Measurements from ENCODE around the gene CHST12. TPM values are rescaled to one million over a fixed set of nuclear protein-coding genes. Genes with fewer than 3 reads are reported as not detected.

The CHST12 gene
- total and polyA plus RNA-seq, 5 donors from 2014 or later: 14.1 to 27.8 (median 20.2) TPM

GRCh38 chr7:2482725-2483451, 79.5 kb downstream of the CHST12 start:
- H3K4me1 ChIP-seq (ENCODE audit: control insufficient read depth, insufficient read depth, low read length, poor library complexity, severe bottlenecking): peaks cover 4% of the 10 kb centered on the region
- H3K9me3 ChIP-seq (ENCODE audit: control insufficient read depth in 2 of 2, low read length in 2 of 2): peaks cover 0 to 7% of the 10 kb centered on the region in 2 experiments
- Mint-ChIP-seq H3K9me3 (peaks cover 0 to 3% (median 0%) of the 10 kb centered on the region in 7 donors), H3K36me3 (peaks cover 3% of the 10 kb centered on the region), H3K27me3 (no peaks in the 10 kb centered on the region), H3K27ac (peak overlapping the region in 1 of 3 donors; percentile 20), H3K4me1 (peaks cover 0 to 7% (median 0%) of the 10 kb centered on the region in 4 donors), H3K4me3 (no peak overlapping the region)
- no peaks in the 10 kb centered on the region for H3K27me3 ChIP-seq (ENCODE audit: control insufficient read depth, insufficient read depth, low read length)
- DNase-seq (peak in 1 of 3 donors; percentile 37), ATAC-seq (ENCODE audit: low read depth in 2 of 2) (no peak)
- H3K27ac ChIP-seq (ENCODE audit: insufficient read depth, low read length, poor library complexity, severe bottlenecking): no peak overlapping the region
- H3K36me3 ChIP-seq (ENCODE audit: control insufficient read depth, insufficient read depth, low read length): no peaks in the 10 kb centered on the region
- no peak overlapping the region for H3K4me3 ChIP-seq (ENCODE audit: low read depth, low read length)

GRCh38 chr7:2483494-2483893, 80.1 kb downstream of the CHST12 start:
- Mint-ChIP-seq H3K4me1 (peaks cover 0 to under 1% (median 0%) of the 10 kb centered on the region in 4 donors), H3K27ac (no peak overlapping the region), H3K9me3 (peaks cover 0 to 4% (median 0%) of the 10 kb centered on the region in 7 donors), H3K27me3 (no peaks in the 10 kb centered on the region), H3K36me3 (peaks cover 3% of the 10 kb centered on the region), H3K4me3 (no peak overlapping the region)
- Histone ChIP-seq H3K4me1 (ENCODE audit: control insufficient read depth, insufficient read depth, low read length, poor library complexity, severe bottlenecking) (no peaks in the 10 kb centered on the region), H3K27ac (ENCODE audit: insufficient read depth, low read length, poor library complexity, severe bottlenecking) (no peak overlapping the region), H3K36me3 (ENCODE audit: control insufficient read depth, insufficient read depth, low read length) (no peaks in the 10 kb centered on the region), H3K27me3 (ENCODE audit: control insufficient read depth, insufficient read depth, low read length) (no peaks in the 10 kb centered on the region), H3K4me3 (ENCODE audit: low read depth, low read length) (no peak overlapping the region), H3K9me3 (ENCODE audit: control insufficient read depth in 2 of 2, low read length in 2 of 2) (peaks cover 0 to 7% of the 10 kb centered on the region in 2 experiments)
- no peak for ATAC-seq (ENCODE audit: low read depth in 2 of 2)
- no peak for DNase-seq

GRCh38 chr7:2484868-2485267, 81.5 kb downstream of the CHST12 start:
- Mint-ChIP-seq H3K27ac (peak overlapping the region in 1 of 3 donors; percentile 95), H3K27me3 (peaks cover 11% of the 10 kb centered on the region), H3K4me1 (peaks cover 0 to 3% (median 2%) of the 10 kb centered on the region in 4 donors), H3K36me3 (peaks cover 3% of the 10 kb centered on the region), H3K9me3 (peaks cover 0 to 6% (median 0%) of the 10 kb centered on the region in 7 donors), H3K4me3 (no peak overlapping the region)
- Histone ChIP-seq H3K36me3 (ENCODE audit: control insufficient read depth, insufficient read depth, low read length) (no peaks in the 10 kb centered on the region), H3K4me3 (ENCODE audit: low read depth, low read length) (no peak overlapping the region), H3K9me3 (ENCODE audit: control insufficient read depth in 2 of 2, low read length in 2 of 2) (peaks cover 0 to 7% of the 10 kb centered on the region in 2 experiments), H3K27me3 (ENCODE audit: control insufficient read depth, insufficient read depth, low read length) (no peaks in the 10 kb centered on the region), H3K27ac (ENCODE audit: insufficient read depth, low read length, poor library complexity, severe bottlenecking) (no peak overlapping the region), H3K4me1 (ENCODE audit: control insufficient read depth, insufficient read depth, low read length, poor library complexity, severe bottlenecking) (no peaks in the 10 kb centered on the region)
- DNase-seq: no peak
- no peak for ATAC-seq (ENCODE audit: low read depth in 2 of 2)

- DNase-seq (no peak), ATAC-seq (ENCODE audit: low read depth in 2 of 2) (no peak)
- Histone ChIP-seq H3K27me3 (ENCODE audit: control insufficient read depth, insufficient read depth, low read length) (no peaks in the 10 kb centered on the region), H3K27ac (ENCODE audit: insufficient read depth, low read length, poor library complexity, severe bottlenecking) (no peak overlapping the region), H3K4me3 (ENCODE audit: low read depth, low read length) (no peak overlapping the region), H3K36me3 (ENCODE audit: control insufficient read depth, insufficient read depth, low read length) (no peaks in the 10 kb centered on the region), H3K9me3 (ENCODE audit: control insufficient read depth in 2 of 2, low read length in 2 of 2) (peaks cover 0 to 5% of the 10 kb centered on the region in 2 experiments), H3K4me1 (ENCODE audit: control insufficient read depth, insufficient read depth, low read length, poor library complexity, severe bottlenecking) (no peaks in the 10 kb centered on the region)
- Mint-ChIP-seq H3K4me1 (peaks cover 0 to 3% (median 2%) of the 10 kb centered on the region in 4 donors), H3K4me3 (no peak overlapping the region), H3K9me3 (peaks cover 0 to 8% (median 0%) of the 10 kb centered on the region in 7 donors), H3K27ac (no peak overlapping the region), H3K27me3 (peaks cover 17% of the 10 kb centered on the region), H3K36me3 (peaks cover 3% of the 10 kb centered on the region)
Measured at GRCh38 chr7:2487586-2488271, 84.3 kb downstream of the CHST12 start.

GRCh38 chr7:2488272-2488645, 84.8 kb downstream of the CHST12 start:
- no peak overlapping the region for H3K4me3 Mint-ChIP-seq
- H3K36me3 ChIP-seq (ENCODE audit: control insufficient read depth, insufficient read depth, low read length): no peaks in the 10 kb centered on the region
- no peak overlapping the region for H3K4me3 ChIP-seq (ENCODE audit: low read depth, low read length)
- no peak for ATAC-seq (ENCODE audit: low read depth in 2 of 2)
- no peaks in the 10 kb centered on the region for H3K9me3 ChIP-seq (ENCODE audit: control insufficient read depth in 2 of 2, low read length in 2 of 2)
- H3K27ac ChIP-seq (ENCODE audit: insufficient read depth, low read length, poor library complexity, severe bottlenecking): no peak overlapping the region
- no peaks in the 10 kb centered on the region for H3K27me3 ChIP-seq (ENCODE audit: control insufficient read depth, insufficient read depth, low read length)
- peaks cover 0 to 8% (median 0%) of the 10 kb centered on the region in 7 donors for H3K9me3 Mint-ChIP-seq
- H3K27ac Mint-ChIP-seq: no peak overlapping the region
- no peaks in the 10 kb centered on the region for H3K4me1 ChIP-seq (ENCODE audit: control insufficient read depth, insufficient read depth, low read length, poor library complexity, severe bottlenecking)
- peaks cover 0 to 3% (median 2%) of the 10 kb centered on the region in 4 donors for H3K4me1 Mint-ChIP-seq
- H3K36me3 Mint-ChIP-seq: no peaks in the 10 kb centered on the region
- peaks cover 17% of the 10 kb centered on the region for H3K27me3 Mint-ChIP-seq
- DNase-seq: no peak

GRCh38 chr7:2488681-2489080, 85.3 kb downstream of the CHST12 start:
- Histone ChIP-seq H3K9me3 (ENCODE audit: control insufficient read depth in 2 of 2, low read length in 2 of 2) (no peaks in the 10 kb centered on the region), H3K36me3 (ENCODE audit: control insufficient read depth, insufficient read depth, low read length) (no peaks in the 10 kb centered on the region), H3K27ac (ENCODE audit: insufficient read depth, low read length, poor library complexity, severe bottlenecking) (no peak overlapping the region), H3K4me1 (ENCODE audit: control insufficient read depth, insufficient read depth, low read length, poor library complexity, severe bottlenecking) (no peaks in the 10 kb centered on the region), H3K4me3 (ENCODE audit: low read depth, low read length) (no peak overlapping the region), H3K27me3 (ENCODE audit: control insufficient read depth, insufficient read depth, low read length) (no peaks in the 10 kb centered on the region)
- H3K27ac Mint-ChIP-seq: peak overlapping the region in 2 of 3 donors; percentile 76 to 78
- H3K36me3 Mint-ChIP-seq: no peaks in the 10 kb centered on the region
- peaks cover 17% of the 10 kb centered on the region for H3K27me3 Mint-ChIP-seq
- H3K9me3 Mint-ChIP-seq: peaks cover 0 to 8% (median 0%) of the 10 kb centered on the region in 7 donors
- DNase-seq: no peak
- ATAC-seq (ENCODE audit: low read depth in 2 of 2): no peak
- peaks cover 0 to 3% (median 2%) of the 10 kb centered on the region in 4 donors for H3K4me1 Mint-ChIP-seq
- H3K4me3 Mint-ChIP-seq: no peak overlapping the region

DNA sequence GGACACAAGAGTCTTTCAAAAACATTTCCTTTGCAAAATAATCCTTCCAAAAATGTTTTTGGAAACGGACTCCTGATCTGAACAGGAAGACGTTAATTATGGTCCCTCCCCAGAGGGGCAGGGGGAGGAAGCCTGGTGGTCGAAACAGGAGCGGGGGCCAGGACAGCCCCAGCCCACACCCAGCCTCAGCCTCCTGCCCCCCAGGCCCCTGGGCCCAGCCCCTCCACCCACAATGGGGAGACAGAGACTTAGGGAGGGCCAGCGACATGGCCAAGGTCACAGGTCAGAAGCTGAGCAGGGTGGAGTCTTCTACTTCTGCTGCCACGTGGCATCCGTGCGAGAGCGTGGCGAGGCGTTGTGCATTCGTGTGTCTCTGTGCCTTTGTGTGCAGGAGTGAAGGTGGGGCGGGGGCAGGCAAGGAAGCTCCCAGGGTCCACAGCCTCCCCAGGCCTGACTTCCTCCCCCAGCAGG, 86.8 kb downstream of the CHST12 start:
- Mint-ChIP-seq H3K27me3 (peaks cover 17% of the 10 kb centered on the region), H3K4me3 (no peak overlapping the region), H3K36me3 (no peaks in the 10 kb centered on the region), H3K27ac (no peak overlapping the region), H3K9me3 (peaks cover 0 to 6% (median 0%) of the 10 kb centered on the region in 7 donors), H3K4me1 (peaks cover 0 to 3% (median 2%) of the 10 kb centered on the region in 4 donors)
- ATAC-seq (ENCODE audit: low read depth in 2 of 2) (no peak), DNase-seq (no peak)
- Histone ChIP-seq H3K27ac (ENCODE audit: insufficient read depth, low read length, poor library complexity, severe bottlenecking) (no peak overlapping the region), H3K36me3 (ENCODE audit: control insufficient read depth, insufficient read depth, low read length) (no peaks in the 10 kb centered on the region), H3K27me3 (ENCODE audit: control insufficient read depth, insufficient read depth, low read length) (no peaks in the 10 kb centered on the region), H3K4me1 (ENCODE audit: control insufficient read depth, insufficient read depth, low read length, poor library complexity, severe bottlenecking) (no peaks in the 10 kb centered on the region), H3K9me3 (ENCODE audit: control insufficient read depth in 2 of 2, low read length in 2 of 2) (no peaks in the 10 kb centered on the region), H3K4me3 (ENCODE audit: low read depth, low read length) (no peak overlapping the region)

All from CD4-positive, CD25-positive, alpha-beta regulatory T cell (primary cell).